GM18505 (cell line): ENCODE results near the gene UCP3.

Source experiments
- ATAC-seq: cut with Tn5 transposase; IDR thresholded peaks from one replicate; pipeline ENCODE4 v1.9.1; 2021; ENCODE audit not compliant: unreplicated experiment
- POLR2A ChIP-seq: IDR thresholded peaks from 4 replicates; pipeline ENCODE4 v1.6.1; 2011; ENCODE audit warnings: borderline replicate concordance; ENCODE audit not compliant: insufficient read depth, insufficient read length; ENCODE audit errors: extremely low read depth

Gene UCP3

GRCh38 chr11:73972620-73973449 lies 36.0 kb downstream of the UCP3 start:
- ATAC-seq, result no peak
- TF ChIP-seq POLR2A, result peak; percentile 17

- TF ChIP-seq POLR2A, result peak; percentile 40
- no peak for ATAC-seq
Measured at GRCh38 chr11:73972187-73972586, 36.7 kb downstream of the UCP3 start.

GRCh38 chr11:73971175-73971719 lies 37.6 kb downstream of the UCP3 start:
- ATAC-seq, result no peak
- TF ChIP-seq POLR2A, result peak; percentile 62

GRCh38 chr11:73969991-73970800 lies 38.7 kb downstream of the UCP3 start:
- no peak for TF ChIP-seq POLR2A
- ATAC-seq, result no peak

- peak; percentile 44 for TF ChIP-seq POLR2A
- no peak for ATAC-seq
Measured at GRCh38 chr11:73969091-73969490, 39.8 kb downstream of the UCP3 start.

GRCh38 chr11:73968356-73968966 lies 40.4 kb downstream of the UCP3 start:
- TF ChIP-seq POLR2A, result no peak
- no peak for ATAC-seq

GRCh38 chr11:73965764-73966121 lies 43.1 kb downstream of the UCP3 start:
- no peak for ATAC-seq
- TF ChIP-seq POLR2A, result no peak

GRCh38 chr11:73965076-73965763 lies 43.7 kb downstream of the UCP3 start:
- no peak for TF ChIP-seq POLR2A
- ATAC-seq, result no peak

GRCh38 chr11:73963861-73964260 lies 45.0 kb downstream of the UCP3 start:
- ATAC-seq, result no peak
- no peak for TF ChIP-seq POLR2A

- no peak for ATAC-seq
- no peak for TF ChIP-seq POLR2A
Measured at GRCh38 chr11:73962101-73962705, 46.7 kb downstream of the UCP3 start.

- no peak for TF ChIP-seq POLR2A
- ATAC-seq, result no peak
Measured at GRCh38 chr11:73961321-73961720, 47.6 kb downstream of the UCP3 start.

- no peak for TF ChIP-seq POLR2A
Measured at GRCh38 chr11:73958521-73959141, 50.3 kb downstream of the UCP3 start.

More at GRCh38 chr11:73958521-73959141, 50.3 kb downstream of the UCP3 start:
- ATAC-seq, result no peak
